Stimulated activated CD4-positive, alpha-beta T cell treated with anti-CD3 and anti-CD28 coated beads, Interleukin-15, amount 100 ng/mL, for 24 hours (primary cell): Measurements from ENCODE around the gene SLC36A3.
"Not testable (repeated sequence)": the region's sequence is repeated elsewhere in the genome, so short reads cannot be mapped to it uniquely, and the experiment has no call there.

Experiments
- DNase-seq: peaks from one replicate; pipeline ENCODE4 v3.0.0-alpha.2; 2020

SLC36A3 gene

DNA sequence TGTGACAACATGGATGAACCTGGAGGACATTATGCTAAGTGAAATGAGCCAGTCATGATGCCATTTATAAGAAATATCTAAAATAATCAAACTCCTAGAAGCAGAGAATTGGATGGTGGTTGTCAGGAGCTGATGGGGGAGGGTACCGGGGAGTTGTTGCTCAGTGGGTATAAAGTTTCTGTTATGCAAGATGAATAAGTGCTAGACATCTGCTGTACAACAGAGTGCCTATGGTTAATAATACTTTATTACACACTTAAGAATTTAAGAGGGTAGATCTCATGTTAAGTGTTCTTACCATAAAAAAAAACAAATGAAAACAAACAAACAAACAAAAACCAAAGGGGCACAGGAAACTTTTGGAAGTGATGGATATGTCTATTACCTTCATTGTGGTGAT is 66.7 kb downstream of the SLC36A3 start:
- no peak for DNase-seq

DNA sequence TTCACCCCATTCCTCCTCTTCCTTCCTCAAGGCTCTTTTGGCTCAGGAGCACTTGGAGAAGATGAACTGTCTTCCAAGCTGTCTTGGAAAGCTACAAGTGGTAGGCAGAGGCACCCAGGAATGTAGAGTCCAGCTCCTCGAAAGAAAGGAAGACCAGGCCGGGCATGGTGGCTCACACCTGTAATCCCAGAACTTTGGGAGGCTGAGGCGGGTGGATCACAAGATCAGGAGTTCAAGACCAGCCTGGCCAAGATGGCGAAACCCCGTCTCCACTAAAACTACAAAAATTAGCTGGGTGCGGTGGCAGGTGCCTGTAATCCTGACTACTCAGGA is 68.4 kb downstream of the SLC36A3 start:
- DNase-seq, result not testable (repeated sequence)

DNA sequence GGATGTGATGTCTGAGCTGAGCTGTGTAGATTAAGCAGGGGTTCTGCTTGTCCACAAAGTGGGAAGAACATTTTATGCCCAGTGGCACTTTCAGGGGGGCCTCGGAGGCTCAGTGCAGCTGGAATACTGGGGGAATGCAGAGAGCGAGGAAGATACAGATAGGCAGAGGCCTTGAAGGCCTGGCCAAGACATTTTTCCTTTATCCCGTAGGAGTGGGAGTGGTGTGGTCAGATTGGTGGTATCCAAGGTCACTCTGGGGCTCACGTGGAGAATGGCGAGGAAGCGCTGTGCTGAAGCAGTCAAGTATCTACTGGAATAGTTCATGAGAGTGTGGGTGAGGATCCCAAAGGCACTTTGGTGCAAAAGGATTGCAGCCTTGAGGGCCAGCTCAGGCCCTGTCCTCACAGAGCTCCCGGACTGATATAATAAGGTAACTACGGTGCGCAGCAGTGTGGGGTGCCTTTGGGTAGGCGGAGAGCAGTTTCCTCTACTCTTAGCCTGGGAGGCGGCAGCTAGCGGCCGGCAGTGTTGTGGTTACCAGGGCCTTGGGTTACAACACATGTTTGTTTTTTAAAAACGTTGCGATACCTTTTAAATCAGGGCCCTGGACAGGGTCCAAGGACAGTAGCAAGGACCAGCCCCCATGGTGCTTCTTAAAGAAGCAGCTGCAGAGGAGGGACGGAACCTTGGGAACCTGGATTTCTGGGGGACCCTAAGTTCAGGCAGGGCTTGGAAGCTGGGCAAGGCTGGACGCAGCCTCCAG is 68.9 kb downstream of the SLC36A3 start:
- peak; percentile 44 for DNase-seq

DNA sequence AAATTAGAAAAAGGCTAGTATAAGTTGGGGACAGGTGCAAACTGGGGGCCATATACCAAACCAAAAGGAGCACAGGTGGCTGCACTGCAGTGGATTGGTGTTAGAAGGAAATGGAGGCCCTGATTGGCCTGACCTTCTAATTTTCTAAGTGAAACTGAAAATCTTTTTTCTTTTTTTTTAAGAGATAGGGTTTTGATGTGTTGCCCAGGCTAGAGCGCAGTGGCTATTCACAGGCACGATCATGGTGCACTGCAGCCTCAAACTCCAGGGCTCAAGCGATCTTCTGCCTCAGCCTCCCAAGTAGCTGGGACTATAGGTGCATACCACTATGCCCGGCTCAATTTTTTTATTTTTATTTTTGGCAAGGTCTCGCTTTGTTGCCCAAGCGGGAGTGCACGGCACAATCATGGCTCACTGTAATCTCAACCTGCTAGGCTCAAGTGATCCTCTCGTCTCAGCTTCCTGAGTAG is 69.9 kb downstream of the SLC36A3 start:
- DNase-seq, result no peak

DNA sequence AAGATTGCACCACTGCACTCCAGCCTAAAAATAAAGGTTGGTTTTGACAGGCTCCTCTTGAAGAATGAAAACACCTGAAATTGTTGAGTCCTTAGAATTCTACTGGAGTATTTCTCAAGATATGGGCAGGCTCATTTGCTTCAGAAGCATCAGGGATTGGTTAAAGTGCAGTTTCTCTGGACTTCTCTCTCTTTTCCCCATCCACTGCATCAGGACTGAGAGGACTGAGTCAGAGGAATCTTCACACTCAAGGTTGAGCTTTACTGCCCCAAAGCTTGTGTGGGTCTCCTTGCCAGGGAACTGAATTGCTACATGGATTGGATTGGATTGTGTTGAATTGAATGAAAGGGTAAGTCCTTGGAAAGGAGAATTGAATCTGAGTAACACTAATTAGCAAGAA is 72.2 kb downstream of the SLC36A3 start:
- no peak for DNase-seq

DNA sequence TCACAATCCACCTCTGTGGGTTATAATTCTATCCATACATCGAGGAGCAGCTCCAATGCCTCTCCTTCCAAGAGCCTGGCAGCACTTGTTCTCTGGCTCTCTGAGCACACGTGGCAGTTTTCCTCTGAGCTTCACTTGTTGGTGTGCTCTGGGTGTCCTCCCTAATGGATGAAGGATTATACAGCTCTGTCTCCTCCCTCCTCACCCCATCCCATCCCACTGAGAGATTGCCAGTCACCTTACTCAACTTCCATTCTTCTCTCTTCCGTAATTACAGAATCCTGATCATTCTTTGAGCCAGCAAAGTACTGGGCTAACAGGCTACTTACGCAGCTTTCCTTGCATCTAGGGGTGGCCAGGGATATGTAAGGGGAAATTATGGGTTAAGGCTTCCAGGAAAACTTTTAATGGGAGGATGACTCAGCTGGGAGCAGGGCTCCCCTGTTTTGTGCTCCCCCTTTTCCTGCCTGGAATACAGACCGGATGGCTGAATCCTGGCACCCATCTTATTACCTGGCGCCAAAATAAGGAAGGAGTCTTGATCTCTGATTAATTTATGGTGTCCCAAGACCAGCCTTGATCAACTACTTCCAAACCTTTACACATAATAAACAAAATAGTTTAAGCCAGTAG is 73.4 kb downstream of the SLC36A3 start:
- no peak for DNase-seq

DNA sequence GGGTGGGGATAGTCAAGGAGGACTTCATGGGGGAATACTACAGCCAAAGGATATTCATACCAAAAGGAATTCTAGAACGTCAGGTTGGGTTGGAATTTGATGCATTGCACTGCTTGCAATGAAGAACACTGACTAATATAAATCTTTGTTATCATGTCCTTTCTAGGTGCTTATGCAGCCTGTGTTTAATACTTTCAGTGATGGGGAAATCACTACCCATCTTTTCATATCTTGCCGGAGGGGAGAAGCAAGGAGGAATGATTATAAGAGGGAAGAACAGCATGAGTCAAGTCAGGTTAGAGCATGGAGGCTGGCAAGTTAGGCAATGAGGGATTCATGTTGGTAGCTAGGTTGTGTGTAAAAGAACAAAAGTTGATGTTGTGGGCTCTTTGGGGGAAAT is 74.6 kb downstream of the SLC36A3 start:
- no peak for DNase-seq

DNA sequence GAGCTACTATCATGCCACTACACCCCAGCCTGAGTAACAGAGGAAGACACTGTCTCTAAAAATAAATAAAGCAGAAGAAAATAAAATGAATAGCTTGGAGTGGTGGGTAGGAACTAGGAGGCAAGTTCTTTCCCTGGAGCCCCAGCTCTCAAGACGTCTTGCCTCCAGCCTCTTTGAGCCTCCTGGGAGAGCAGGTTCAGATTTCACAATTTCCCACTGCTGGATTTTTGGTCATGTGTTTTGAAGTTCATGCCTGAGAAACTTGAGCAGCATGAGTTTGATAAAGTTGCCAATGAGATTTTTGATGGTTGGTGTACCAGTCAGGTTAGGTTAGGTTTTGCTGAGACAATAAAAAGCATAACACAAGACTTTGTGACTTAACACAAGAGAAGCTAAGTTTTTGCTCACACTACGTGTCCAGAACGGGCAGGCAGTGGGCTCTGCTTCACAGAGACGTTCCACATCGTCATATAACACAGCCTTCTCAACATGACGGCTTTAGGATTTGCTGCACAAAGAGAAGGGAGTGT is 75.6 kb downstream of the SLC36A3 start:
- DNase-seq, result no peak
